ENCODE measurements around the gene PCBD2.

The PCBD2 gene

DNA sequence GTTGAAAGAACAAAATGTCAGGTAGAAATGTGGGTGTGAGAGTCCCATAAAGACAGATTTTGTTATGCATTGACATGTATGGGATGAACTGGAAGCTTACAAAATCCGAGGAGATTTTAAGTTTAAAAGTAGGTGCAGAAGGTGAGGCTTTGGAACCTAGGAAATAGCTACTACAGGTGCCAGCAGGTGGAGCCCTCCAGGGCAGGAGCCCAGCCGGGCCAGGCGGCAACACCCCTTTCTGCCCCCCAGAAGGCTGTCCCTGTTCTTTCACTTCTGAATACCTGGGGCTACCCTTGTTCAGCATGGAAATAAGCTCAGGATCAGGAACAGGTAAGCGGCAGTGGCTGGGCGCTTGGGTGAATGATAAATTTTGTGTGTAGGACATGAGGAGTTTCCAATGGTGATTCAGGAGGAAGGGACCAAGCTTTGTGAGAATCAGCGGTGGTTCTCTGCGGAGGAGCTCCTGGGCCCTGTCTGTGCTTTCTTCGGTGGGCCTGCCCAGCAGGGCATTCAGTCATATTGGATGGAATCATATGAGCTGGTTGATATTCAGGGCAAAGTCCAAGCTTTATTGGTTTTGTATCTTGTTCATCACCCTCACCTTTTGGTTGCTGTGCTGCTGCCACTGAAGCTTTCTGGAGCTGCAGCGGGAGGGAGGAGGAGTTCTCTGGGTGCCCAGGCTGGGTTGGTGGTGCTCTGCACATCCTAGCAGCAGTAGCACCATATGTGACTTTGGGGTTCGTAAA, 12.3 kb downstream of the PCBD2 start:
- Histone ChIP-seq H3K36me3 (replicated peaks; ENCODE audit: insufficient read depth, low read length) (0 out of 2 replicates have a peak, but pooled peaks cover 8% of the 10 kb centered on the region), H3K9me2 (replicated peaks; ENCODE audit: insufficient read depth, low read length) (no peaks in the 10 kb centered on the region), H3K79me2 (ENCODE audit: low read length) (no peaks in the 10 kb centered on the region), H3K4me2 (ENCODE audit: low read depth, low read length) (no peak overlapping the region), H3K9me3 (replicated peaks; ENCODE audit: insufficient read depth, low read length) (no peaks in the 10 kb centered on the region), H3K9ac (ENCODE audit: low read length) (no peak overlapping the region), H3K4me1 (ENCODE audit: low read length) (no peaks in the 10 kb centered on the region), H2AFZ (ENCODE audit: low read length) (no peak overlapping the region), H3K27ac (ENCODE audit: low read length) (no peak overlapping the region), H4K20me1 (ENCODE audit: insufficient read depth, low read length) (no peaks in the 10 kb centered on the region), H3K4me3 (ENCODE audit: low read length) (no peak overlapping the region), H3F3A (ENCODE audit: insufficient read depth, low read length) (no peaks in the 10 kb centered on the region), H3K27me3 (replicated peaks; ENCODE audit: insufficient read depth, low read length) (no peaks in the 10 kb centered on the region)
- no peak for DNase-seq
- TF ChIP-seq, protein P1, sequence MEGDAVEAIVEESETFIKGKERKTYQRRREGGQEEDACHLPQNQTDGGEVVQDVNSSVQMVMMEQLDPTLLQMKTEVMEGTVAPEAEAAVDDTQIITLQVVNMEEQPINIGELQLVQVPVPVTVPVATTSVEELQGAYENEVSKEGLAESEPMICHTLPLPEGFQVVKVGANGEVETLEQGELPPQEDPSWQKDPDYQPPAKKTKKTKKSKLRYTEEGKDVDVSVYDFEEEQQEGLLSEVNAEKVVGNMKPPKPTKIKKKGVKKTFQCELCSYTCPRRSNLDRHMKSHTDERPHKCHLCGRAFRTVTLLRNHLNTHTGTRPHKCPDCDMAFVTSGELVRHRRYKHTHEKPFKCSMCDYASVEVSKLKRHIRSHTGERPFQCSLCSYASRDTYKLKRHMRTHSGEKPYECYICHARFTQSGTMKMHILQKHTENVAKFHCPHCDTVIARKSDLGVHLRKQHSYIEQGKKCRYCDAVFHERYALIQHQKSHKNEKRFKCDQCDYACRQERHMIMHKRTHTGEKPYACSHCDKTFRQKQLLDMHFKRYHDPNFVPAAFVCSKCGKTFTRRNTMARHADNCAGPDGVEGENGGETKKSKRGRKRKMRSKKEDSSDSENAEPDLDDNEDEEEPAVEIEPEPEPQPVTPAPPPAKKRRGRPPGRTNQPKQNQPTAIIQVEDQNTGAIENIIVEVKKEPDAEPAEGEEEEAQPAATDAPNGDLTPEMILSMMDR (IDR thresholded peaks at IDR 0.05; ENCODE audit: low read length): peak; percentile 46
- no peak for TF ChIP-seq EZH2phosphoT487 (IDR thresholded peaks at IDR 0.05; ENCODE audit: low read length)

DNA sequence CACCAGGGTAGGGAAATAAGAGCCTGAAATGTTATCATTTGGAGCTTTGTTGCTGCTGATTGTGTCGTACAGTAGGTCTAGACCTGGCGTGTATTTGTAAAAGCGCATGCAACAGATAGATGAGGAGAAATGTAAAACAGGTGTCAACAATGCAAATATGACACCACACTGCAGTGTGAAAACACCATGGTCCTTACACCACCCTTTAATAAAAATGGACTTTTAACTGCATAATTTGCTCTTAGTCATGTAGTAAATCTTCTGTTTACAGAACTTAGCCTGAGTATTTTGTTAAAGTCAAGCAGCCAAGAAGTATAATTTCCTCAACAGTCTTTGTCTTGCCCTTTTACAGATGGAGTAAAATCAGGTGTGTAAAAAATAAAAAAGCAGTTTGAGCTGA, 13.9 kb downstream of the PCBD2 start:
- no peak overlapping the region for H3K27ac ChIP-seq (ENCODE audit: low read length)
- no peak overlapping the region for H3K9ac ChIP-seq (ENCODE audit: low read length)
- no peaks in the 10 kb centered on the region for H3K9me3 ChIP-seq (replicated peaks; ENCODE audit: insufficient read depth, low read length)
- H3K4me2 ChIP-seq (ENCODE audit: low read depth, low read length): no peak overlapping the region
- no peaks in the 10 kb centered on the region for H3K79me2 ChIP-seq (ENCODE audit: low read length)
- DNase-seq: no peak
- H3K4me1 ChIP-seq (ENCODE audit: low read length): no peaks in the 10 kb centered on the region
- H3K36me3 ChIP-seq (replicated peaks; ENCODE audit: insufficient read depth, low read length): 0 out of 2 replicates have a peak, but pooled peaks cover 8% of the 10 kb centered on the region
- H3K27me3 ChIP-seq (replicated peaks; ENCODE audit: insufficient read depth, low read length): no peaks in the 10 kb centered on the region
- no peaks in the 10 kb centered on the region for H3F3A ChIP-seq (ENCODE audit: insufficient read depth, low read length)
- no peaks in the 10 kb centered on the region for H3K9me2 ChIP-seq (replicated peaks; ENCODE audit: insufficient read depth, low read length)
- no peak overlapping the region for H3K4me3 ChIP-seq (ENCODE audit: low read length)
- TF ChIP-seq, protein P1 (IDR thresholded peaks at IDR 0.05; ENCODE audit: low read length): no peak
- TF ChIP-seq EZH2 (optimal IDR thresholded peaks at IDR 0.05; ENCODE audit: low read depth, low read length) (no peak), EZH2phosphoT487 (IDR thresholded peaks at IDR 0.05; ENCODE audit: low read length) (no peak)
- no peaks in the 10 kb centered on the region for H4K20me1 ChIP-seq (ENCODE audit: insufficient read depth, low read length)
- H2AFZ ChIP-seq (ENCODE audit: low read length): no peak overlapping the region

DNA sequence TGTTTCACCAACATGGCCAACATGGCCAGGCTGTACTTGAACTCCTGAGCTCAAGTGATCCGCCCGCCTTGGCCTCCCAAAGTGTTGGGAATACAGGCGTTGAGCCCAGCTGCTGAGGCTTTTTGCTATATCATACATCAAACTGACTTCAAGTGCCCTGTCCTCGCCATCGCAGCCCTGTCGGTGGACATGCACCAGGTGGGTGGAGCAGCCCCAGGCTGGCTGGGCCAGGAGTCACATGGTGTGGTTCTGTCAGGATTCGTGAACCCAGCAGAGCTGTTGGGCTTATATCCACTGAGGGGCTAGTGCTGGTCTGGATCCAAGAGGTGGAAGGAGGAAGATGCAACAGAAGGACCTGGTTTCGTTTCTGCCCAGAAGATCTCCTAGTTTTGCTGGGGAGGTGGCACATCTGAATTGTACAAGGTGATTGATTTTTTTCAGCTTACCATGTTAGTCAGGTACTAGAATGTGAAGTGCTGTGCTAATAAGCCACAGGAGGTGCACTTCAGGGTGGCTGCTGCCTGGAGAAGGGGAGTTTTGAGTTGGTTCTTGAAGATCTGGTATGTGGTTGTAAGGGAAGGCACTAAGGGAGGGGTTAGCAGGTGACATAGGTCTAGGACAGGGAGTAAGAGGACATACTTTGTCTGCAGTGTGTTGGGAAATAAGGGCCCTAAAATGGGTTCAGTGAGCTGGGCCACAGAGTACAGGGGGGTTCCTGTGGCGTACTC, 16.1 kb downstream of the PCBD2 start:
- Histone ChIP-seq H3K27ac (ENCODE audit: low read length) (no peak overlapping the region), H3K4me1 (ENCODE audit: low read length) (no peaks in the 10 kb centered on the region), H3K36me3 (replicated peaks; ENCODE audit: insufficient read depth, low read length) (0 out of 2 replicates have a peak, but pooled peaks cover 8% of the 10 kb centered on the region)

More for the DNA sequence above, 16.1 kb downstream of the PCBD2 start:
- H3K9me3 ChIP-seq (replicated peaks; ENCODE audit: insufficient read depth, low read length): no peaks in the 10 kb centered on the region
- H3K27me3 ChIP-seq (replicated peaks; ENCODE audit: insufficient read depth, low read length): no peaks in the 10 kb centered on the region
- H3F3A ChIP-seq (ENCODE audit: insufficient read depth, low read length): no peaks in the 10 kb centered on the region
- H4K20me1 ChIP-seq (ENCODE audit: insufficient read depth, low read length): no peaks in the 10 kb centered on the region
- DNase-seq: no peak
- no peaks in the 10 kb centered on the region for H3K9me2 ChIP-seq (replicated peaks; ENCODE audit: insufficient read depth, low read length)
- H3K79me2 ChIP-seq (ENCODE audit: low read length): no peaks in the 10 kb centered on the region
- TF ChIP-seq EZH2phosphoT487 (IDR thresholded peaks at IDR 0.05; ENCODE audit: low read length): no peak
- TF ChIP-seq, protein P1 (IDR thresholded peaks at IDR 0.05; ENCODE audit: low read length): no peak
- TF ChIP-seq EZH2 (optimal IDR thresholded peaks at IDR 0.05; ENCODE audit: low read depth, low read length): no peak
- no peak overlapping the region for H2AFZ ChIP-seq (ENCODE audit: low read length)
- no peak overlapping the region for H3K4me3 ChIP-seq (ENCODE audit: low read length)
- H3K9ac ChIP-seq (ENCODE audit: low read length): no peak overlapping the region
- H3K4me2 ChIP-seq (ENCODE audit: low read depth, low read length): no peak overlapping the region
